Body of pancreas (tissue), 4 donors: Measurements from ENCODE around the gene CLDN19.

Experiments
- CTCF ChIP-seq, 7 experiments: fragments of 450-650 bp in 4 of 7; fragments of 200-600 bp in 3 of 7; sonication (generic) in 3 of 7; IDR thresholded peaks; one replicate each; pipeline ENCODE4 v1.5.1; 2016 to 2019; ENCODE audit warnings: antibody characterized with exemption in 7 of 7
- POLR2A ChIP-seq, 3 donors: fragments of 450-650 bp; IDR thresholded peaks; one replicate each; pipeline ENCODE4 v1.6.1; 2016; ENCODE audit warnings: antibody characterized with exemption in 3 of 3, mild to moderate bottlenecking in 2 of 3

DNA sequence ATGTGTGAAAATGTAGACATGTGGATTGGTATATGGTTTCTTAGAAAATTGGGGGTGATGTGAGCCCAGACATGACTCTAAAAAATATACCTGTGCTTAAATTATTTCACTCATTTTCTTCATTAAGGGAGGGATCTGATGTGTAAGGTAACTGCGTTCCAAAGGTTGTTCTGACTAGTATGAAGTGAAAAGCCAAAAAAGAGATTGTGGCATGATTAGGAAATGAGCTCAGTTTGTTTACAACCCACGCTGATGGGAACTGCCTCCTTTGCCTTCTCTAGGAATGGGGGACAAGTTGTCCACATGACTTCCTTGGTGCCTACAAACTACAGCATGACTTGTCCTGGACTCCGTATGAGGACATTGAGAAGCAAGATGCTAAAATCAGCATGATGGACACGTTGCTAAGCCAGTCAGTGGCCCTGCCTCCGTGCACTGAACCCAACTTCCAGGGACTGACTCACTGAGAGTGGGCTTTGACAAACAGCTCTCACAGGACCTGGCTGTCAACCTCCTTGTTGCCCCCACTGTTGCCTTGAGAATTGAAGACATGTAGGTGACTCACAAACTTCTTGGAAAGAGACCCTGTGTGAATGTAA lies 35.0 kb upstream of the CLDN19 start:
- no peak for TF ChIP-seq POLR2A (IDR thresholded peaks at IDR 0.05)
- no peak for TF ChIP-seq CTCF (IDR thresholded peaks at IDR 0.05)
